Activated T-helper 9 cell treated with anti-CD3 and anti-CD28 coated beads, Interleukin-2, amount 50 U/mL, for 16 hours (primary cell): ENCODE measurements around the gene PSMD7.

Experiments used
- DNase-seq: peaks from one replicate; pipeline ENCODE4 v3.0.0-alpha.2; 2020; ENCODE audit warnings: low read depth

PSMD7 gene

GRCh38 chr16:74296432-74297144, at the start of gene PSMD7:
TSS of gene PSMD7 (plus strand) at chr16:74296814. CDS start at chr16:74296915, 101 bp downstream.
- DNase-seq = peak; percentile 83

- no peak for DNase-seq
Measured at GRCh38 chr16:74249254-74249653, 47.4 kb upstream of the PSMD7 start.

- no peak for DNase-seq
Measured at GRCh38 chr16:74249846-74250245, 46.8 kb upstream of the PSMD7 start.

- no peak for DNase-seq
Measured at GRCh38 chr16:74252329-74252728, 44.3 kb upstream of the PSMD7 start.

GRCh38 chr16:74253161-74253938, 43.3 kb upstream of the PSMD7 start:
- DNase-seq = no peak

GRCh38 chr16:74257061-74257460, 39.6 kb upstream of the PSMD7 start:
- no peak for DNase-seq

GRCh38 chr16:74261068-74261467, 35.5 kb upstream of the PSMD7 start:
- DNase-seq = no peak

GRCh38 chr16:74264811-74265210, 31.8 kb upstream of the PSMD7 start:
- DNase-seq = no peak

GRCh38 chr16:74268372-74268782, 28.2 kb upstream of the PSMD7 start:
- DNase-seq = no peak

GRCh38 chr16:74271872-74272271, 24.7 kb upstream of the PSMD7 start:
- no peak for DNase-seq

- no peak for DNase-seq
Measured at GRCh38 chr16:74275031-74275636, 21.5 kb upstream of the PSMD7 start.

- no peak for DNase-seq
Measured at GRCh38 chr16:74275711-74276110, 20.9 kb upstream of the PSMD7 start.

GRCh38 chr16:74277974-74278373, 18.6 kb upstream of the PSMD7 start:
- DNase-seq = no peak

GRCh38 chr16:74279266-74279665, 17.3 kb upstream of the PSMD7 start:
- no peak for DNase-seq

- no peak for DNase-seq
Measured at GRCh38 chr16:74279805-74280204, 16.8 kb upstream of the PSMD7 start.

GRCh38 chr16:74280448-74280847, 16.2 kb upstream of the PSMD7 start:
- no peak for DNase-seq

- no peak for DNase-seq
Measured at GRCh38 chr16:74281300-74281699, 15.3 kb upstream of the PSMD7 start.

- no peak for DNase-seq
Measured at GRCh38 chr16:74283716-74284115, 12.9 kb upstream of the PSMD7 start.

GRCh38 chr16:74288065-74288464, 8.5 kb upstream of the PSMD7 start:
- DNase-seq = no peak

- no peak for DNase-seq
Measured at GRCh38 chr16:74290356-74290755, 6.3 kb upstream of the PSMD7 start.

- no peak for DNase-seq
Measured at GRCh38 chr16:74291176-74291575, 5.4 kb upstream of the PSMD7 start.

- no peak for DNase-seq
Measured at GRCh38 chr16:74291577-74292208, 4.9 kb upstream of the PSMD7 start.

GRCh38 chr16:74296104-74296431, 546 bp upstream of the PSMD7 start:
- no peak for DNase-seq
